Endothelial cell of umbilical vein (primary cell): ENCODE measurements around the gene ANO4. TPM values are rescaled to one million over a fixed set of nuclear protein-coding genes. Genes with fewer than 3 reads are reported as not detected.

ENCODE experiments used
- BruUV-seq: library from RNA; stranded (reverse); fragments of 400-500 nt; replicated peaks from 2 replicates; lab custom pipeline; 2021; lab: Mats Ljungman, UMichigan
- CTCF ChIA-PET: fragments of 300-600, 350-600 bp; sonication (Branson Sonifier 250); formaldehyde crosslinking; loops from one replicate; lab custom pipeline; 2021; ENCODE audit warnings: antibody characterized with exemption, inconsistent platforms; lab: Charles Lee
- POLR2A ChIA-PET: fragments of 300-600, 350-600 bp; sonication (Branson Sonifier 250); formaldehyde crosslinking; loops from one replicate; lab custom pipeline; 2021; ENCODE audit warnings: antibody characterized with exemption, inconsistent platforms; lab: Charles Lee
- DNase-seq: peaks from one replicate; pipeline ENCODE4 v3.0.0-alpha.2; 2011; ENCODE audit warnings: low read depth, low spot score
- FAIRE-seq: peaks from 2 replicates; lab custom pipeline; 2011; peaks lifted over from hg19 to GRCh38; lab: Jason Lieb, UNC
- H2AFZ ChIP-seq: 2 replicates; pipeline ENCODE4 v1.6.0; 2012; ENCODE audit warnings: low read depth, low read length, control low read depth, inconsistent platforms
- H3K27ac ChIP-seq: 2 replicates; pipeline ENCODE4 v1.5.1; 2011; ENCODE audit warnings: low read depth, mild to moderate bottlenecking, control low read depth, low read length, moderate library complexity; ENCODE audit not compliant: insufficient read depth
- H3K27me3 ChIP-seq, 2 experiments: 2 replicates each; pipeline versions ENCODE4 v1.6.0 to v1.6.1; 2011; ENCODE audit warnings: low read length in 2 of 2, mixed read lengths in 1 of 2; ENCODE audit not compliant: control insufficient read depth in 2 of 2, insufficient read depth in 2 of 2
- H3K36me3 ChIP-seq, 2 experiments: 2 replicates in 1 of 2; 3 replicates in 1 of 2; pipeline ENCODE4 v1.5.1; 2011; ENCODE audit warnings: low read length in 2 of 2, mild to moderate bottlenecking in 1 of 2, moderate library complexity in 1 of 2; ENCODE audit not compliant: control insufficient read depth in 2 of 2, insufficient read depth in 2 of 2; ENCODE audit errors: extremely low read depth in 1 of 2
- H3K4me1 ChIP-seq: 3 replicates; pipeline ENCODE4 v1.5.1; 2011; ENCODE audit warnings: mild to moderate bottlenecking, low read length; ENCODE audit not compliant: control insufficient read depth, insufficient read depth; ENCODE audit errors: extremely low read depth
- H3K4me2 ChIP-seq: 2 replicates; pipeline ENCODE4 v1.6.1; 2011; ENCODE audit warnings: low read length, control low read depth, mixed read lengths; ENCODE audit not compliant: insufficient read depth
- H3K4me3 ChIP-seq, 3 experiments: fragments of 200-600 bp in 1 of 3; sonication (generic), shearing (Covaris generic) in 1 of 3; replicated peaks in 1 of 3; 2 replicates each; pipeline ENCODE4 v1.5.1; 2011 to 2016; ENCODE audit warnings: control low read depth in 3 of 3, low read length in 3 of 3, mild to moderate bottlenecking in 2 of 3, inconsistent platforms in 1 of 3, low read depth in 1 of 3, moderate library complexity in 1 of 3; ENCODE audit not compliant: insufficient read depth in 1 of 3
- H3K79me2 ChIP-seq: 2 replicates; pipeline ENCODE4 v1.6.0; 2012; ENCODE audit warnings: low read length, inconsistent platforms; ENCODE audit not compliant: control insufficient read depth, insufficient read depth
- H3K9ac ChIP-seq: replicated peaks from 2 replicates; pipeline ENCODE3; 2011; ENCODE audit warnings: low read length, control low read depth; ENCODE audit not compliant: insufficient read depth; ENCODE audit errors: extremely low read depth
- H3K9me1 ChIP-seq: replicated peaks from 3 replicates; pipeline ENCODE4 v1.6.0; 2011; ENCODE audit warnings: mild to moderate bottlenecking, low read length; ENCODE audit not compliant: control insufficient read depth, insufficient read depth; ENCODE audit errors: extremely low read depth
- H3K9me3 ChIP-seq: replicated peaks from 2 replicates; pipeline ENCODE4 v1.5.1; 2012; ENCODE audit warnings: low read length, inconsistent platforms; ENCODE audit not compliant: control insufficient read depth, insufficient read depth
- H4K20me1 ChIP-seq: replicated peaks from 2 replicates; pipeline ENCODE3; 2011; ENCODE audit warnings: mild to moderate bottlenecking, low read length; ENCODE audit not compliant: control insufficient read depth, insufficient read depth; ENCODE audit errors: extremely low read depth
- EZH2 ChIP-seq: IDR thresholded peaks from 2 replicates; pipeline ENCODE4 v1.6.1; 2012; ENCODE audit warnings: borderline replicate concordance, low read depth, mild to moderate bottlenecking, moderate library complexity, low read length, inconsistent platforms; ENCODE audit not compliant: severe bottlenecking
- FOS ChIP-seq: IDR thresholded peaks from 2 replicates; pipeline ENCODE4 v1.6.1; 2011; ENCODE audit warnings: mild to moderate bottlenecking, low read length, moderate library complexity, borderline replicate concordance; ENCODE audit not compliant: insufficient read depth
- GATA2 ChIP-seq: IDR thresholded peaks from 2 replicates; pipeline ENCODE4 v1.7.0; 2011; ENCODE audit warnings: low read depth, mild to moderate bottlenecking, moderate library complexity, mixed read lengths, low read length; ENCODE audit not compliant: insufficient read length, insufficient read depth
- JUN ChIP-seq: IDR thresholded peaks from 2 replicates; pipeline ENCODE4 v1.6.1; 2011; ENCODE audit warnings: borderline replicate concordance, low read depth; ENCODE audit not compliant: insufficient read length, insufficient read depth
- MYC ChIP-seq: IDR thresholded peaks from one replicate; pipeline ENCODE4 v1.6.1; 2011; ENCODE audit warnings: mild to moderate bottlenecking, low read depth, low read length
- POLR2A ChIP-seq: IDR thresholded peaks from 2 replicates; pipeline ENCODE4 v1.6.1; 2012; ENCODE audit warnings: low read depth, mild to moderate bottlenecking, control low read depth, low read length
- POLR2AphosphoS5 ChIP-seq: IDR thresholded peaks from 2 replicates; pipeline ENCODE4 v1.6.1; 2012; ENCODE audit warnings: low read depth, mild to moderate bottlenecking, control low read depth, low read length, moderate library complexity; ENCODE audit not compliant: insufficient read depth
- dilution Hi-C: fragments of 300-500 bp; cut with MboI; formaldehyde crosslinking; loops from one replicate; pipeline ENCODE4 v1.15.0; 2019; ENCODE audit warnings: low sequenced_read_pairs; ENCODE audit not compliant: extremely low pct_ligation_motif_present
- intact Hi-C: fragments of 100-400 bp; cut with micrococcal nuclease; formaldehyde crosslinking; loops from one replicate; pipeline ENCODE4 v1.10.0; 2022
- polyA plus RNA-seq, 4 experiments: library from polyadenylated mRNA; depleted of rRNA in 3 of 4; stranded (reverse) in 3 of 4; unstranded in 1 of 4; fragments of >200 nt; gene quantifications; 2 replicates each; pipeline versions ENCODE4 v1.2.1 to v1.2.3, GENCODE V29; 2011 to 2012; ENCODE audit warnings: missing spikeins in 1 of 4
- total RNA-seq: library from RNA; stranded (reverse); gene quantifications from 2 replicates; pipeline ENCODE4 v1.2.3, GENCODE V29; 2021
- TF ChIP-seq, protein P1 (sequence below): IDR thresholded peaks from 2 replicates; pipeline ENCODE4 v1.6.1; 2011; ENCODE audit not compliant: insufficient read depth, insufficient read length
- TF ChIP-seq, protein P2 (sequence below), 2 donors: IDR thresholded peaks; 1 replicate in 1 of 2; 2 replicates in 1 of 2; pipeline ENCODE4 v1.5.1; 2011; ENCODE audit warnings: low read length in 2 of 2, mild to moderate bottlenecking in 2 of 2, moderate library complexity in 2 of 2, control low read depth in 1 of 2, inconsistent platforms in 1 of 2, low read depth in 1 of 2; ENCODE audit not compliant: insufficient read depth in 1 of 2; ENCODE audit errors: extremely low read depth in 1 of 2

Gene ANO4
- total and polyA plus RNA-seq, 2 donors (not counting 3 experiments of a cell fraction or from before 2014, with no cell fraction given) = 0.25 TPM; not detected in 1

DNA sequence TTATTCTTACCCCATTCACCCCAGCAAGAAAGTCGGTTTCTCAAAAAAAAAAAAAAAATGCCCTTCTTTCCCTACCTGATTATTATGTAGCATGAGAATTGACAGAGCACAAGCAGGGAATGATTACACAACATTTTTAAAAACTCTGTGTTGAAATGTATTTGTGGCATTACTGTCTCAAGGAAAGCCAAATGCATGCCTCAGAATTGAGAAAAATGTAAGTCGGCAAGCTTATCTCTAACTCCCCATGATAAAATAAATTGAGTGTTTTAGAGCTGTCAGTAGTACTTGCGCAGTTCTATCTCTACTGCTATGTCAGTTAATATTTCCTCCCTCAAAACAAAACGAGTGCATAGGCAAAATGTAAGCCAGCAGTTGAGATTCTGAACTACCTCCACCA is 25.7 kb downstream of the ANO4 start:
- no peaks in the 10 kb centered on the region for H3K4me1 ChIP-seq
- no peaks in the 10 kb centered on the region for H3K27me3 ChIP-seq
- H3K9ac ChIP-seq = no peak overlapping the region
- H3K4me2 ChIP-seq = no peak overlapping the region
- no peaks in the 10 kb centered on the region for H3K36me3 ChIP-seq
- ChIA-PET POLR2A (no interaction called here), CTCF (no interaction called here)
- dilution Hi-C loops (no loop called here), intact Hi-C loops (no loop called here)
- H3K27ac ChIP-seq = no peak overlapping the region
- H3K9me3 ChIP-seq = no peaks in the 10 kb centered on the region
- H4K20me1 ChIP-seq = no peaks in the 10 kb centered on the region
- H2AFZ ChIP-seq = no peak overlapping the region
- no peaks in the 10 kb centered on the region for H3K9me1 ChIP-seq
- BruUV-seq = no TSS peak
- TF ChIP-seq, protein P1, sequence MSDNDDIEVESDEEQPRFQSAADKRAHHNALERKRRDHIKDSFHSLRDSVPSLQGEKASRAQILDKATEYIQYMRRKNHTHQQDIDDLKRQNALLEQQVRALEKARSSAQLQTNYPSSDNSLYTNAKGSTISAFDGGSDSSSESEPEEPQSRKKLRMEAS = no peak
- TF ChIP-seq GATA2 (no peak), MYC (no peak), POLR2A (no peak), FOS (no peak), EZH2 (no peak), JUN (no peak), POLR2AphosphoS5 (no peak)
- TF ChIP-seq, protein P2, sequence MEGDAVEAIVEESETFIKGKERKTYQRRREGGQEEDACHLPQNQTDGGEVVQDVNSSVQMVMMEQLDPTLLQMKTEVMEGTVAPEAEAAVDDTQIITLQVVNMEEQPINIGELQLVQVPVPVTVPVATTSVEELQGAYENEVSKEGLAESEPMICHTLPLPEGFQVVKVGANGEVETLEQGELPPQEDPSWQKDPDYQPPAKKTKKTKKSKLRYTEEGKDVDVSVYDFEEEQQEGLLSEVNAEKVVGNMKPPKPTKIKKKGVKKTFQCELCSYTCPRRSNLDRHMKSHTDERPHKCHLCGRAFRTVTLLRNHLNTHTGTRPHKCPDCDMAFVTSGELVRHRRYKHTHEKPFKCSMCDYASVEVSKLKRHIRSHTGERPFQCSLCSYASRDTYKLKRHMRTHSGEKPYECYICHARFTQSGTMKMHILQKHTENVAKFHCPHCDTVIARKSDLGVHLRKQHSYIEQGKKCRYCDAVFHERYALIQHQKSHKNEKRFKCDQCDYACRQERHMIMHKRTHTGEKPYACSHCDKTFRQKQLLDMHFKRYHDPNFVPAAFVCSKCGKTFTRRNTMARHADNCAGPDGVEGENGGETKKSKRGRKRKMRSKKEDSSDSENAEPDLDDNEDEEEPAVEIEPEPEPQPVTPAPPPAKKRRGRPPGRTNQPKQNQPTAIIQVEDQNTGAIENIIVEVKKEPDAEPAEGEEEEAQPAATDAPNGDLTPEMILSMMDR (IDR thresholded peaks at IDR 0.05; ENCODE audit: extremely low read depth in 1 of 2, insufficient read depth in 1 of 2, low read depth in 1 of 2, low read length in 2 of 2) = no peak
- H3K4me3 ChIP-seq = no peak overlapping the region
- DNase-seq (no peak), FAIRE-seq (no peak)
- no peaks in the 10 kb centered on the region for H3K79me2 ChIP-seq
